Small intestine (tissue), 7 donors: ENCODE results near the gene DDR1. TPM values are rescaled to one million over a fixed set of nuclear protein-coding genes. Genes with fewer than 3 reads are reported as not detected.
"Not testable (repeated sequence)": the region's sequence is repeated elsewhere in the genome, so short reads cannot be mapped to it uniquely, and the experiment has no call there.

Experiments used
- DNase-seq, 2 donors: peaks; one replicate each; pipeline versions ENCODE4 v3.0.0 to v3.0.0-alpha.2; 2013
- FAIRE-seq: peaks from 2 replicates; lab custom pipeline; 2012; peaks lifted over from hg19 to GRCh38; lab: Jason Lieb, UNC
- H3K27ac ChIP-seq, 3 donors: one replicate each; pipeline ENCODE4 v1.5.1; 2013; ENCODE audit warnings: low read length in 2 of 3, mild to moderate bottlenecking in 2 of 3, control low read depth in 1 of 3, inconsistent platforms in 1 of 3, low read depth in 1 of 3, moderate library complexity in 1 of 3
- H3K27me3 ChIP-seq, 3 donors: one replicate each; pipeline ENCODE4 v1.6.1; 2013; ENCODE audit warnings: low read length in 3 of 3, inconsistent platforms in 1 of 3; ENCODE audit not compliant: control insufficient read depth in 3 of 3, insufficient read depth in 3 of 3
- H3K36me3 ChIP-seq, 3 donors: one replicate each; pipeline ENCODE4 v1.6.1; 2013; ENCODE audit warnings: low read length in 3 of 3, inconsistent platforms in 1 of 3, low read depth in 1 of 3, mild to moderate bottlenecking in 1 of 3, moderate library complexity in 1 of 3; ENCODE audit not compliant: control insufficient read depth in 3 of 3, insufficient read depth in 2 of 3
- H3K4me1 ChIP-seq, 3 donors: one replicate each; pipeline ENCODE4 v1.6.1; 2013; ENCODE audit warnings: low read length in 2 of 3, inconsistent platforms in 1 of 3, low read depth in 1 of 3, mild to moderate bottlenecking in 1 of 3, moderate library complexity in 1 of 3; ENCODE audit not compliant: control insufficient read depth in 3 of 3, insufficient read depth in 2 of 3
- H3K4me3 ChIP-seq, 3 donors: one replicate each; pipeline ENCODE4 v1.5.1; 2013; ENCODE audit warnings: low read length in 3 of 3, control low read depth in 1 of 3, inconsistent platforms in 1 of 3, low read depth in 1 of 3, mild to moderate bottlenecking in 1 of 3, moderate library complexity in 1 of 3
- H3K9me3 ChIP-seq, 2 donors: one replicate each; pipeline ENCODE4 v1.6.1; 2013; ENCODE audit warnings: low read depth in 1 of 2, low read length in 1 of 2; ENCODE audit not compliant: control insufficient read depth in 2 of 2, insufficient read depth in 1 of 2
- WGBS, 3 donors: extraction: QIAGEN DNeasy Blood & Tissue Kit; methylation state at CpG; one replicate each; pipeline ENCODE4 v1.1.7; 2013; 5-methylcytosine and 5-hydroxymethylcytosine counted together
- polyA plus RNA-seq, 4 donors: library from polyadenylated mRNA; stranded (reverse) in 3 of 4; unstranded in 1 of 4; fragments of 200-250 nt in 3 of 4; fragments of 120-200 nt in 1 of 4; gene quantifications; one replicate each; pipeline versions ENCODE4 v1.2.1 to v1.2.3, GENCODE V29; 2013
- donor health status: healthy with polysubstance abuse.
- donor health status: control.
- donor health status: control.
- donor health status: Bipolar disorder and iron deficiency.
- donor health status: healthy.

DDR1 gene
- polyA plus RNA-seq, 4 donors = 45.7 to 185 (median 66.5) TPM

GRCh38 chr6:30845183-30845582 is 39.1 kb upstream of the DDR1 start:
- WGBS, 3 donors = 48 to 67% (median 67%) methylated on average over 8 of the region's 8 CpGs
- DNase-seq = peak in 1 of 2 donors; percentile 50
- FAIRE-seq = no peak
- Histone ChIP-seq H3K4me3 (no peak overlapping the region), H3K4me1 (peaks cover 0 to 20% (median 0%) of the 10 kb centered on the region in 3 donors), H3K27me3 (no peaks in the 10 kb centered on the region), H3K27ac (no peak overlapping the region), H3K36me3 (no peaks in the 10 kb centered on the region), H3K9me3 (no peaks in the 10 kb centered on the region)

DNA sequence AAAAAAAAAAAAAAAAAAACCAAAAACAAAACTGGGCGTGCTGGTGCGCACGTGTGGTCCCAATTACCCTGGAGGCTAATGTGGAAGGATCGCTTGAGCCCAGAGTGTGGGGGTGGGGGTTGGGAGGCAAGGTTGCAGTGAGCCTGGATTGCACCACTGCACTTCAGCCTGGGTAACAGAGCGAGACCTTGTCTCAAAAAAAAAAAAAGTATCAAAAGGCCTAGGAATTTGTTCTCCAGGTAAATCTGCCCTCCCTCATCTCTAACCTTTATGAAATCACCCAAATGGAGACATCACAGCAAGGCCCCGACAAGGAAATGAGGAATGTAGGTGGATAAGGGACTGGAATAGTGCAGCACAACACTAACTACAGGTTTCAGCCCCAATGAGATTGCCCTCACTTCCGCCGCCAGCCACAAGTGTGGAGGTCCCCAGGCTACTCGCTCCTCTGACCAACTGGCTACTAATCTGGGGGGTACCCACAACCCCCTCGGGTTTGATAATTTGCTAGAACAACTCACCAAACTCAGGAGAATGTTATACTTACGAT is 36.8 kb upstream of the DDR1 start:
- Histone ChIP-seq H3K27me3 (no peaks in the 10 kb centered on the region), H3K27ac (no peak overlapping the region), H3K9me3 (peaks cover 2 to 14% of the 10 kb centered on the region in 2 donors), H3K4me1 (peaks cover 0 to 14% (median 0%) of the 10 kb centered on the region in 3 donors), H3K4me3 (no peak overlapping the region), H3K36me3 (no peaks in the 10 kb centered on the region)
- no peak for FAIRE-seq
- 72 to 78% (median 74%) methylated on average over 11 of the region's 11 CpGs for WGBS, 3 donors
- no peak for DNase-seq

- no peak for DNase-seq
- H3K36me3 ChIP-seq = no peaks in the 10 kb centered on the region
- no peak overlapping the region for H3K27ac ChIP-seq
- H3K4me1 ChIP-seq = peaks cover 0 to 14% (median 0%) of the 10 kb centered on the region in 3 donors
- no peak overlapping the region for H3K4me3 ChIP-seq
- peaks cover 2 to 14% of the 10 kb centered on the region in 2 donors for H3K9me3 ChIP-seq
- WGBS, 3 donors = 62 to 73% (median 67%) methylated on average over 9 of the region's 9 CpGs
- FAIRE-seq = no peak
- no peaks in the 10 kb centered on the region for H3K27me3 ChIP-seq
Observed at GRCh38 chr6:30847971-30848436, 36.3 kb upstream of the DDR1 start.

GRCh38 chr6:30849903-30850651 is 34.2 kb upstream of the DDR1 start:
- Histone ChIP-seq H3K27me3 (no peaks in the 10 kb centered on the region), H3K36me3 (no peaks in the 10 kb centered on the region), H3K4me3 (no peak overlapping the region), H3K9me3 (peaks cover 2 to 14% of the 10 kb centered on the region in 2 donors), H3K4me1 (peaks cover 0 to 3% (median 0%) of the 10 kb centered on the region in 3 donors), H3K27ac (no peak overlapping the region)
- DNase-seq (no peak), FAIRE-seq (no peak)
- WGBS, 3 donors = 80 to 85% (median 80%) methylated on average over 6 of the region's 6 CpGs

- Histone ChIP-seq H3K9me3 (peaks cover 2 to 14% of the 10 kb centered on the region in 2 donors), H3K4me1 (peaks cover 0 to 16% (median 0%) of the 10 kb centered on the region in 3 donors)
- not testable (repeated sequence) for FAIRE-seq, H3K36me3 ChIP-seq, H3K27ac ChIP-seq, DNase-seq, H3K27me3 ChIP-seq, H3K4me3 ChIP-seq
- WGBS, 3 donors = 59 to 100% (median 84%) methylated on average over 2 of the region's 2 CpGs
Observed at GRCh38 chr6:30852459-30852858, 31.9 kb upstream of the DDR1 start.

DNA sequence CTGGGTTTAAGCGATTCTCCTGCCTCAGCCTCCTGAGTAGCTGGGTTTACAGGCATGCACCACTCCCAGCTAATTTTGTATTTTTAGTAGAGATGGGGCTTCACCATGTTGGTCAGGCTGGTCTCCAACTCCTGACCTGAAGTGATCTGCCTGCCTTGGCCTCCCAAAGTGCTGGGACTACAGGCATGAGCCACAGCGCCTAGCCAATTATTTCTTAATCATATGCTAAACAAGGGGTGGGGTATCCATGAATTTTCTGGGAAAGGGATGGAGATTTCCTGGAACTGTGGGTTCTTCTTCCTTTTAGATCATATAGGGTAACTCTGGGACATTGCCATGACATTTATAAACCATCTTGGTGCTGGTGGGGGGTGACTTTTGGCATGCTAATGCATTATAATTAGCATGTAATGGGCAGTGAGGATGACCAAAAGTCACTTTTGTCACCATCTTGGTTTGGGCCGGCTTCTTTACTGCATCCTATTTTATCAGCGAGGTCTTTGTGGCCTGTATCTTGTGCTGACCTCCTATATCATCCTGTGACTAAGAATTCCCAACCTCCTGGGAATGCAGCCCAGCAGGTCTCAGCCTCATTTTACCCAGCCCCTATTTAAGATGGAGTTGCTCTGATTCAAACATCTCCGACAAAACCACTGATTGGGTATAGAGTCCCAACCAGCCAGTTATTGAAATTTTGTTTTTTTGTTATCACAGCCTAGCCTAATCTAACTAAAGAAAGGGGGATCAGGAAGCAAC is 29.9 kb upstream of the DDR1 start:
- FAIRE-seq (no peak), DNase-seq (no peak)
- Histone ChIP-seq H3K27ac (no peak overlapping the region), H3K27me3 (no peaks in the 10 kb centered on the region), H3K4me1 (peaks cover 0 to 16% (median 0%) of the 10 kb centered on the region in 3 donors), H3K4me3 (no peak overlapping the region), H3K9me3 (peaks cover 2 to 25% of the 10 kb centered on the region in 2 donors), H3K36me3 (no peaks in the 10 kb centered on the region)
- WGBS, 3 donors = 92 to 94% (median 93%) methylated on average over 5 of the region's 5 CpGs

GRCh38 chr6:30855429-30856075 is 28.8 kb upstream of the DDR1 start:
- Histone ChIP-seq H3K27ac (peak overlapping the region in 1 of 3 donors; percentile 30), H3K27me3 (no peaks in the 10 kb centered on the region)
- FAIRE-seq = no peak

DNA sequence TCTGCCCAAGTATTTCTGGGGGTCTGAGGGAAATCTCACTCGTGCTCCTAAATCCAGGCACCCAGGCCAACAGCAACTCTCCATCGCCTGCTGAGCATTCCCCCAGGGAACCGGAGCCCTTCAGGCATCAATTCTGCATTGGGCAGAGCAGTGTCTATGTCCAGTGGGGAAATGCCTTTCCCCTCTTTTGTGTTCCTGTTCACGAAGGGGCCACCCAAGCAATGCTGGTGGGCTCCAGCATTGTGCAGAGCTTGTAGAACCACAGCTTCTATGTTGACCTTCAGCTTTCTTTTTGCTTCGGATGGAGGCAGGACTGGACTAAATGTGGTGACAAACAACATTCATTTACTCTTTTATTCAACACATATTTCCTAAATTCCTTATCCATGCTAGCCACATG is 27.2 kb upstream of the DDR1 start:
- 77 to 84% (median 78%) methylated on average over 5 of the region's 5 CpGs for WGBS, 3 donors
- no peaks in the 10 kb centered on the region for H3K36me3 ChIP-seq
- DNase-seq (no peak), FAIRE-seq (no peak)
- H3K4me1 ChIP-seq = peaks cover 0 to 16% (median 0%) of the 10 kb centered on the region in 3 donors
- no peaks in the 10 kb centered on the region for H3K27me3 ChIP-seq
- peaks cover 0 to 21% of the 10 kb centered on the region in 2 donors for H3K9me3 ChIP-seq
- H3K27ac ChIP-seq = no peak overlapping the region
- H3K4me3 ChIP-seq = no peak overlapping the region

More at GRCh38 chr6:30855429-30856075, 28.8 kb upstream of the DDR1 start:
- DNase-seq = peak; percentile 73 to 80
- peaks cover 0 to 16% (median 0%) of the 10 kb centered on the region in 3 donors for H3K4me1 ChIP-seq
- no peaks in the 10 kb centered on the region for H3K36me3 ChIP-seq
- WGBS, 3 donors = 41 to 68% (median 60%) methylated on average over 6 of the region's 6 CpGs
- H3K9me3 ChIP-seq = peaks cover 2 to 30% of the 10 kb centered on the region in 2 donors
- no peak overlapping the region for H3K4me3 ChIP-seq
